ENCODE measurements around the gene TRIM62. TPM values are rescaled to one million over a fixed set of nuclear protein-coding genes. Genes with fewer than 3 reads are reported as not detected.
"Not testable (repeated sequence)": the region's sequence is repeated elsewhere in the genome, so short reads cannot be mapped to it uniquely, and the experiment has no call there.

Gene TRIM62
- total and polyA plus RNA-seq, 9 donors = 3.0 to 7.9 (median 6.1) TPM

GRCh38 chr1:33137800-33138199 lies 44.0 kb downstream of the TRIM62 start:
- H3K36me3 ChIP-seq (ENCODE audit: control insufficient read depth, insufficient read depth, low read length) = peaks cover 4% of the 10 kb centered on the region
- no peaks in the 10 kb centered on the region for H3K27me3 ChIP-seq (ENCODE audit: control insufficient read depth, insufficient read depth, low read length)
- no peak overlapping the region for H3K27ac ChIP-seq (ENCODE audit: low read length)
- peak; percentile 54 for DNase-seq
- H3K9me3 ChIP-seq (replicated peaks; ENCODE audit: control insufficient read depth, low read depth, low read length) = no peaks in the 10 kb centered on the region
- peaks cover 13% of the 10 kb centered on the region for H3K4me1 ChIP-seq (ENCODE audit: control insufficient read depth, insufficient read depth, low read length)
- H3K4me3 ChIP-seq (ENCODE audit: low read length) = no peak overlapping the region
- WGBS (ENCODE audit: insufficient coverage) = 23% methylated on average over 6 of the region's 8 CpGs

- not testable (repeated sequence) for H3K27me3 ChIP-seq (ENCODE audit: control insufficient read depth, insufficient read depth, low read length); DNase-seq; H3K9me3 ChIP-seq (replicated peaks; ENCODE audit: control insufficient read depth, low read depth, low read length); H3K4me3 ChIP-seq (ENCODE audit: low read length); H3K4me1 ChIP-seq (ENCODE audit: control insufficient read depth, insufficient read depth, low read length); H3K27ac ChIP-seq (ENCODE audit: low read length); H3K36me3 ChIP-seq (ENCODE audit: control insufficient read depth, insufficient read depth, low read length)
- WGBS (ENCODE audit: insufficient coverage) = 100% methylated on average over 1 of the region's 1 CpG
Measured at GRCh38 chr1:33136041-33136440, 45.8 kb downstream of the TRIM62 start.

- Histone ChIP-seq H3K36me3 (ENCODE audit: control insufficient read depth, insufficient read depth, low read length) (no peaks in the 10 kb centered on the region), H3K9me3 (replicated peaks; ENCODE audit: control insufficient read depth, low read depth, low read length) (no peaks in the 10 kb centered on the region), H3K4me1 (ENCODE audit: control insufficient read depth, insufficient read depth, low read length) (peaks cover 11% of the 10 kb centered on the region), H3K27me3 (ENCODE audit: control insufficient read depth, insufficient read depth, low read length) (no peaks in the 10 kb centered on the region), H3K4me3 (ENCODE audit: low read length) (no peak overlapping the region), H3K27ac (ENCODE audit: low read length) (no peak overlapping the region)
- WGBS (ENCODE audit: insufficient coverage) = 91% methylated on average over 6 of the region's 10 CpGs
- DNase-seq = no peak
Measured at GRCh38 chr1:33133478-33134105, 48.3 kb downstream of the TRIM62 start.

GRCh38 chr1:33132549-33132948 lies 49.3 kb downstream of the TRIM62 start:
- WGBS (ENCODE audit: insufficient coverage) = no CpG with 5 or more reads among the region's 2 CpGs
- peaks cover 17% of the 10 kb centered on the region for H3K4me1 ChIP-seq (ENCODE audit: control insufficient read depth, insufficient read depth, low read length)
- H3K27me3 ChIP-seq (ENCODE audit: control insufficient read depth, insufficient read depth, low read length) = no peaks in the 10 kb centered on the region
- no peaks in the 10 kb centered on the region for H3K9me3 ChIP-seq (replicated peaks; ENCODE audit: control insufficient read depth, low read depth, low read length)
- H3K4me3 ChIP-seq (ENCODE audit: low read length) = no peak overlapping the region
- DNase-seq = no peak
- H3K27ac ChIP-seq (ENCODE audit: low read length) = no peak overlapping the region
- H3K36me3 ChIP-seq (ENCODE audit: control insufficient read depth, insufficient read depth, low read length) = no peaks in the 10 kb centered on the region

GRCh38 chr1:33131191-33131590 lies 50.7 kb downstream of the TRIM62 start:
- Histone ChIP-seq H3K36me3 (ENCODE audit: control insufficient read depth, insufficient read depth, low read length) (no peaks in the 10 kb centered on the region), H3K9me3 (replicated peaks; ENCODE audit: control insufficient read depth, low read depth, low read length) (no peaks in the 10 kb centered on the region), H3K27me3 (ENCODE audit: control insufficient read depth, insufficient read depth, low read length) (no peaks in the 10 kb centered on the region), H3K4me3 (ENCODE audit: low read length) (no peak overlapping the region), H3K27ac (ENCODE audit: low read length) (peak overlapping the region; percentile 55), H3K4me1 (ENCODE audit: control insufficient read depth, insufficient read depth, low read length) (peaks cover 22% of the 10 kb centered on the region)
- no CpG with 5 or more reads among the region's 2 CpGs for WGBS (ENCODE audit: insufficient coverage)
- DNase-seq = no peak

- no peaks in the 10 kb centered on the region for H3K9me3 ChIP-seq (replicated peaks; ENCODE audit: control insufficient read depth, low read depth, low read length)
- WGBS (ENCODE audit: insufficient coverage) = 100% methylated on average over 1 of the region's 4 CpGs
Measured at GRCh38 chr1:33130297-33130696, 51.5 kb downstream of the TRIM62 start.

GRCh38 chr1:33128781-33129180 lies 53.1 kb downstream of the TRIM62 start:
- WGBS (ENCODE audit: insufficient coverage) = 79% methylated on average over 3 of the region's 4 CpGs
- H3K27me3 ChIP-seq (ENCODE audit: control insufficient read depth, insufficient read depth, low read length) = no peaks in the 10 kb centered on the region
- no peaks in the 10 kb centered on the region for H3K9me3 ChIP-seq (replicated peaks; ENCODE audit: control insufficient read depth, low read depth, low read length)
- no peak overlapping the region for H3K4me3 ChIP-seq (ENCODE audit: low read length)
- H3K36me3 ChIP-seq (ENCODE audit: control insufficient read depth, insufficient read depth, low read length) = no peaks in the 10 kb centered on the region
- DNase-seq = no peak
- H3K27ac ChIP-seq (ENCODE audit: low read length) = no peak overlapping the region
- H3K4me1 ChIP-seq (ENCODE audit: control insufficient read depth, insufficient read depth, low read length) = peaks cover 17% of the 10 kb centered on the region

More at GRCh38 chr1:33130297-33130696, 51.5 kb downstream of the TRIM62 start:
- peak overlapping the region; percentile 75 for H3K27ac ChIP-seq (ENCODE audit: low read length)
- H3K27me3 ChIP-seq (ENCODE audit: control insufficient read depth, insufficient read depth, low read length) = no peaks in the 10 kb centered on the region
- H3K4me1 ChIP-seq (ENCODE audit: control insufficient read depth, insufficient read depth, low read length) = peaks cover 22% of the 10 kb centered on the region
- no peak overlapping the region for H3K4me3 ChIP-seq (ENCODE audit: low read length)
- no peaks in the 10 kb centered on the region for H3K36me3 ChIP-seq (ENCODE audit: control insufficient read depth, insufficient read depth, low read length)
- peak; percentile 72 for DNase-seq

- H3K27ac ChIP-seq (ENCODE audit: low read length) = peak overlapping the region; percentile 93
- peak overlapping the region; percentile 75 for H3K4me3 ChIP-seq (ENCODE audit: low read length)
- no peaks in the 10 kb centered on the region for H3K36me3 ChIP-seq (ENCODE audit: control insufficient read depth, insufficient read depth, low read length)
- H3K4me1 ChIP-seq (ENCODE audit: control insufficient read depth, insufficient read depth, low read length) = peaks cover 15% of the 10 kb centered on the region
- no peaks in the 10 kb centered on the region for H3K27me3 ChIP-seq (ENCODE audit: control insufficient read depth, insufficient read depth, low read length)
- WGBS (ENCODE audit: insufficient coverage) = under 1% methylated on average over 32 of the region's 44 CpGs
- H3K9me3 ChIP-seq (replicated peaks; ENCODE audit: control insufficient read depth, low read depth, low read length) = no peaks in the 10 kb centered on the region
- peak; percentile 100 for DNase-seq
Measured at GRCh38 chr1:33127001-33127823, 54.6 kb downstream of the TRIM62 start.

- no peak for DNase-seq
- WGBS (ENCODE audit: insufficient coverage) = no CpG with 5 or more reads among the region's 9 CpGs
- H3K9me3 ChIP-seq (replicated peaks; ENCODE audit: control insufficient read depth, low read depth, low read length) = no peaks in the 10 kb centered on the region
- no peaks in the 10 kb centered on the region for H3K27me3 ChIP-seq (ENCODE audit: control insufficient read depth, insufficient read depth, low read length)
- peak overlapping the region; percentile 75 for H3K4me3 ChIP-seq (ENCODE audit: low read length)
- no peaks in the 10 kb centered on the region for H3K36me3 ChIP-seq (ENCODE audit: control insufficient read depth, insufficient read depth, low read length)
- peaks cover 15% of the 10 kb centered on the region for H3K4me1 ChIP-seq (ENCODE audit: control insufficient read depth, insufficient read depth, low read length)
- H3K27ac ChIP-seq (ENCODE audit: low read length) = peak overlapping the region; percentile 93
Measured at GRCh38 chr1:33126411-33127000, 55.3 kb downstream of the TRIM62 start.

- not testable (repeated sequence) for H3K9me3 ChIP-seq (replicated peaks; ENCODE audit: control insufficient read depth, low read depth, low read length); H3K27ac ChIP-seq (ENCODE audit: low read length); H3K4me3 ChIP-seq (ENCODE audit: low read length); DNase-seq; H3K27me3 ChIP-seq (ENCODE audit: control insufficient read depth, insufficient read depth, low read length); H3K36me3 ChIP-seq (ENCODE audit: control insufficient read depth, insufficient read depth, low read length)
- WGBS (ENCODE audit: insufficient coverage) = no CpG with 5 or more reads among the region's 4 CpGs
- peaks cover 12% of the 10 kb centered on the region for H3K4me1 ChIP-seq (ENCODE audit: control insufficient read depth, insufficient read depth, low read length)
Measured at GRCh38 chr1:33124647-33125046, 57.2 kb downstream of the TRIM62 start.
